SK-N-SH treated with all-trans-retinoic acid at 6 μM for 48 hours (cell line): ENCODE measurements around the gene PCDHGA10.
"Not testable (repeated sequence)": the region's sequence is repeated elsewhere in the genome, so short reads cannot be mapped to it uniquely, and the experiment has no call there.

Source experiments
- ATAC-seq: fragments of 200-7000 bp; cut with Tn5 transposase; 3 replicates; pipeline ENCODE4 v1.9.1; 2020; ENCODE audit warnings: mild to moderate bottlenecking, moderate library complexity
- ARNTL ChIP-seq: fragments of 450-650 bp; formaldehyde crosslinking; IDR thresholded peaks from 2 replicates; pipeline ENCODE4 v1.5.0; 2020; ENCODE audit warnings: low read depth, mild to moderate bottlenecking, moderate library complexity, borderline replicate concordance
- BACH2 ChIP-seq: fragments of 250-450 bp; sonication (Bioruptor Pico); IDR thresholded peaks from 2 replicates; pipeline ENCODE4 v1.9.0; 2021; ENCODE audit warnings: mild to moderate bottlenecking, borderline replicate concordance
- CSDC2 ChIP-seq: fragments of 250-450 bp; sonication (Bioruptor Pico); IDR thresholded peaks from 2 replicates; pipeline ENCODE4 v1.5.0; 2020; ENCODE audit warnings: mild to moderate bottlenecking, moderate library complexity
- CSRNP3 ChIP-seq: fragments of 250-450 bp; sonication (Bioruptor Pico); IDR thresholded peaks from 2 replicates; pipeline ENCODE4 v1.5.1; 2021; ENCODE audit warnings: mild to moderate bottlenecking, moderate library complexity
- ESRRG ChIP-seq: fragments of 250-450 bp; sonication (Bioruptor Pico); IDR thresholded peaks from 2 replicates; pipeline ENCODE4 v1.6.1; 2021; ENCODE audit warnings: mild to moderate bottlenecking
- GLIS3 ChIP-seq: fragments of 250-450 bp; sonication (Bioruptor Pico); IDR thresholded peaks from 2 replicates; pipeline ENCODE4 v1.5.0; 2020; ENCODE audit warnings: mild to moderate bottlenecking, moderate library complexity
- ISL1 ChIP-seq: fragments of 250-450 bp; sonication (Bioruptor Pico); IDR thresholded peaks from 2 replicates; pipeline ENCODE4 v2.1.2; 2022; ENCODE audit warnings: mild to moderate bottlenecking, moderate library complexity
- OSR1 ChIP-seq: fragments of 250-450 bp; sonication (Bioruptor Pico); IDR thresholded peaks from 2 replicates; pipeline ENCODE4 v1.8.0; 2022; ENCODE audit warnings: moderate library complexity, mild to moderate bottlenecking, inconsistent platforms
- PATZ1 ChIP-seq: fragments of 250-450 bp; sonication (Bioruptor Pico); IDR thresholded peaks from 2 replicates; pipeline ENCODE4 v1.8.0; 2020; ENCODE audit warnings: mild to moderate bottlenecking, moderate library complexity, borderline replicate concordance
- PPARA ChIP-seq: fragments of 250-450 bp; sonication (Bioruptor Pico); IDR thresholded peaks from 2 replicates; pipeline ENCODE4 v1.5.0; 2020; ENCODE audit warnings: mild to moderate bottlenecking, borderline replicate concordance
- RARB ChIP-seq: fragments of 250-450 bp; sonication (Bioruptor Pico); IDR thresholded peaks from 2 replicates; pipeline ENCODE4 v1.8.0; 2021; ENCODE audit warnings: mild to moderate bottlenecking, moderate library complexity
- SNAI2 ChIP-seq: fragments of 250-450 bp; sonication (Bioruptor Pico); IDR thresholded peaks from 2 replicates; pipeline ENCODE4 v1.5.0; 2020; ENCODE audit warnings: mild to moderate bottlenecking, moderate library complexity
- TCF4 ChIP-seq: fragments of 250-450 bp; sonication (Bioruptor Pico); IDR thresholded peaks from 2 replicates; pipeline ENCODE4 v1.8.0; 2021; ENCODE audit warnings: mild to moderate bottlenecking, moderate library complexity, borderline replicate concordance
- TOX ChIP-seq: fragments of 250-450 bp; sonication (Bioruptor Pico); IDR thresholded peaks from 2 replicates; pipeline ENCODE4 v1.8.0; 2021; ENCODE audit warnings: mild to moderate bottlenecking, moderate library complexity, borderline replicate concordance
- TSHZ2 ChIP-seq: fragments of 250-450 bp; sonication (Bioruptor Pico); IDR thresholded peaks from 2 replicates; pipeline ENCODE4 v1.5.0; 2020; ENCODE audit warnings: mild to moderate bottlenecking, moderate library complexity
- ZC3H10 ChIP-seq: fragments of 250-450 bp; sonication (Bioruptor Pico); IDR thresholded peaks from 2 replicates; pipeline ENCODE4 v1.5.1; 2021; ENCODE audit warnings: mild to moderate bottlenecking, moderate library complexity
- ZFP30 ChIP-seq: fragments of 450-650 bp; formaldehyde crosslinking; IDR thresholded peaks from 2 replicates; pipeline ENCODE4 v1.5.0; 2022; ENCODE audit warnings: mild to moderate bottlenecking, moderate library complexity
- ZNF565 ChIP-seq: fragments of 450-650 bp; formaldehyde crosslinking; conservative IDR thresholded peaks from 2 replicates; pipeline ENCODE4 v1.5.0; 2020; ENCODE audit warnings: low read depth, mild to moderate bottlenecking, moderate library complexity
- ZNF70 ChIP-seq: fragments of 450-650 bp; formaldehyde crosslinking; IDR thresholded peaks from 2 replicates; pipeline ENCODE4 v1.5.0; 2020; ENCODE audit warnings: mild to moderate bottlenecking, moderate library complexity
- ZNF8 ChIP-seq: fragments of 450-650 bp; formaldehyde crosslinking; IDR thresholded peaks from 2 replicates; pipeline ENCODE4 v1.5.0; 2020; ENCODE audit warnings: mild to moderate bottlenecking, moderate library complexity
- TF ChIP-seq, protein P1 (sequence below): fragments of 250-450 bp; sonication (Bioruptor Pico); IDR thresholded peaks from 2 replicates; pipeline ENCODE4 v1.8.0; 2021; ENCODE audit warnings: low read depth, mild to moderate bottlenecking, moderate library complexity, borderline replicate concordance
- TF ChIP-seq, protein P2 (sequence below): fragments of 250-450 bp; sonication (Bioruptor Pico); IDR thresholded peaks from 2 replicates; pipeline ENCODE4 v1.5.1; 2020; ENCODE audit warnings: low read depth, mild to moderate bottlenecking, moderate library complexity

Gene PCDHGA10

DNA sequence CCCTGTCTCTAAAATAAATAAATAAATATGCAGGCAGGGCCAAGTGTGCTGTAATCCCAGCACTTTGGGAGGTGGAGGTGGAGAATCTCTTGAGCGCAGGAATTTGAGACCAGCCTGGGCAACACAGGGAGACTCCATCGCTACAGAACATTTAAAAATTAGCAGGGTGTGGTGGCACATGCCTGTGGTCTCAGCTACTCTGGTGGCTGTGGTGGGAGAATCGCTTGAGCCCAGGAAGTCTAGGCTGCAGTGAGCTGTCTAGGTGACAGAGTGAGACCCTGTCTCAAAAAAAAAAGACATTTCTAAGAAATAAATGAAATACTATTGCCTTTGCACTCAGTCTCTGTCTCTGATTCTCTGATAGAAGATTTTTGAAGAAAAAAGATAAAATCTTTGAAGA is 1.2 kb upstream of the PCDHGA10 start:
- TF ChIP-seq BACH2 (CRISPR knock-in tag) (no peak), TCF4 (CRISPR knock-in tag) (no peak), PPARA (CRISPR knock-in tag) (no peak), ESRRG (CRISPR knock-in tag) (no peak), ZNF70 (no peak), PATZ1 (CRISPR knock-in tag) (no peak), ZFP30 (no peak), OSR1 (CRISPR knock-in tag) (no peak), CSRNP3 (CRISPR knock-in tag) (no peak), SNAI2 (CRISPR knock-in tag) (no peak), TOX (CRISPR knock-in tag) (no peak), ZC3H10 (CRISPR knock-in tag) (no peak), RARB (CRISPR knock-in tag) (no peak), GLIS3 (CRISPR knock-in tag) (no peak), TSHZ2 (no peak), CSDC2 (CRISPR knock-in tag) (no peak), ARNTL (no peak), ISL1 (CRISPR knock-in tag) (no peak)
- TF ChIP-seq, protein P1, sequence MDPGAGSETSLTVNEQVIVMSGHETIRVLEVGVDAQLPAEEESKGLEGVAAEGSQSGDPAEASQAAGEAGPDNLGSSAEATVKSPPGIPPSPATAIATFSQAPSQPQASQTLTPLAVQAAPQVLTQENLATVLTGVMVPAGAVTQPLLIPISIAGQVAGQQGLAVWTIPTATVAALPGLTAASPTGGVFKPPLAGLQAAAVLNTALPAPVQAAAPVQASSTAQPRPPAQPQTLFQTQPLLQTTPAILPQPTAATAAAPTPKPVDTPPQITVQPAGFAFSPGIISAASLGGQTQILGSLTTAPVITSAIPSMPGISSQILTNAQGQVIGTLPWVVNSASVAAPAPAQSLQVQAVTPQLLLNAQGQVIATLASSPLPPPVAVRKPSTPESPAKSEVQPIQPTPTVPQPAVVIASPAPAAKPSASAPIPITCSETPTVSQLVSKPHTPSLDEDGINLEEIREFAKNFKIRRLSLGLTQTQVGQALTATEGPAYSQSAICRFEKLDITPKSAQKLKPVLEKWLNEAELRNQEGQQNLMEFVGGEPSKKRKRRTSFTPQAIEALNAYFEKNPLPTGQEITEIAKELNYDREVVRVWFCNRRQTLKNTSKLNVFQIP (CRISPR knock-in tag): no peak
- TF ChIP-seq, protein P2, sequence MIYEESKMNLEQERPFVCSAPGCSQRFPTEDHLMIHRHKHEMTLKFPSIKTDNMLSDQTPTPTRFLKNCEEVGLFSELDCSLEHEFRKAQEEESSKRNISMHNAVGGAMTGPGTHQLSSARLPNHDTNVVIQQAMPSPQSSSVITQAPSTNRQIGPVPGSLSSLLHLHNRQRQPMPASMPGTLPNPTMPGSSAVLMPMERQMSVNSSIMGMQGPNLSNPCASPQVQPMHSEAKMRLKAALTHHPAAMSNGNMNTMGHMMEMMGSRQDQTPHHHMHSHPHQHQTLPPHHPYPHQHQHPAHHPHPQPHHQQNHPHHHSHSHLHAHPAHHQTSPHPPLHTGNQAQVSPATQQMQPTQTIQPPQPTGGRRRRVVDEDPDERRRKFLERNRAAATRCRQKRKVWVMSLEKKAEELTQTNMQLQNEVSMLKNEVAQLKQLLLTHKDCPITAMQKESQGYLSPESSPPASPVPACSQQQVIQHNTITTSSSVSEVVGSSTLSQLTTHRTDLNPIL (CRISPR knock-in tag): no peak
- ATAC-seq: no peak

- no peak for TF ChIP-seq PATZ1 (CRISPR knock-in tag)
- no peak for TF ChIP-seq TCF4 (CRISPR knock-in tag)
- TF ChIP-seq ZC3H10 (CRISPR knock-in tag): no peak
- TF ChIP-seq ZNF565 (CRISPR knock-in tag): no peak
- no peak for TF ChIP-seq TOX (CRISPR knock-in tag)
- TF ChIP-seq TSHZ2: no peak
- TF ChIP-seq ZNF8 (CRISPR knock-in tag): no peak
- ATAC-seq: no peak
Observed at GRCh38 chr5:141413540-141414069, 818 bp downstream of the PCDHGA10 start.

DNA sequence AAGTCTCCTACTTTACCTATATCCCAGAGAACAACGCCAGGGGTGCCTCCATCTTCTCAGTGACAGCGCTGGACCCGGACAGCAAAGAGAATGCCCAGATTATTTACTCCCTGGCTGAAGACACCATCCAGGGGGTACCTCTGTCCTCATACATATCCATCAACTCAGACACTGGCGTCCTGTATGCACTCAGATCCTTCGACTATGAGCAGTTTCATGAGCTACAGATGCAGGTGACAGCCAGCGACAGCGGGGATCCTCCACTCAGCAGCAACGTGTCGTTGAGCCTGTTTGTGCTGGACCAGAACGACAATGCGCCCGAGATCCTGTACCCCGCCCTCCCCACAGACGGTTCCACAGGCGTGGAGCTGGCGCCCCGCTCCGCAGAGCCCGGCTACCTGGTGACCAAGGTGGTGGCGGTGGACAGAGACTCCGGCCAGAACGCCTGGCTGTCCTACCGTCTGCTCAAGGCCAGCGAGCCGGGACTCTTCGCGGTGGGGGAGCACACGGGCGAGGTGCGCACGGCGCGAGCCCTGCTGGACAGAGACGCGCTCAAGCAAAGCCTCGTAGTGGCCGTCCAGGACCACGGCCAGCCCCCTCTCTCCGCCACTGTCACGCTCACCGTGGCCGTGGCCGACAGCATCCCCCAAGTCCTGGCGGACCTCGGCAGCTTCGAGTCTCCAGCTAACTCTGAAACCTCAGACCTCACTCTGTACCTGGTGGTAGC is 1.9 kb downstream of the PCDHGA10 start:
- ATAC-seq: not testable (repeated sequence)

- not testable (repeated sequence) for ATAC-seq
Observed at GRCh38 chr5:141415275-141415618, 2.5 kb downstream of the PCDHGA10 start.
